ENCODE data around the gene AIF1L. TPM values are rescaled to one million over a fixed set of nuclear protein-coding genes. Genes with fewer than 3 reads are reported as not detected.

Gene AIF1L
- total RNA-seq, 2 donors from 2014 or later: 4.9 to 11.5 TPM

GRCh38 chr9:131122158-131122557 lies 25.8 kb downstream of the AIF1L start:
- DNase-seq (no peak), ATAC-seq (no peak)
- H3K27ac ChIP-seq: no peak overlapping the region
- TF ChIP-seq POLR2A (IDR thresholded peaks at IDR 0.05): no peak
- TF ChIP-seq, protein P1, sequence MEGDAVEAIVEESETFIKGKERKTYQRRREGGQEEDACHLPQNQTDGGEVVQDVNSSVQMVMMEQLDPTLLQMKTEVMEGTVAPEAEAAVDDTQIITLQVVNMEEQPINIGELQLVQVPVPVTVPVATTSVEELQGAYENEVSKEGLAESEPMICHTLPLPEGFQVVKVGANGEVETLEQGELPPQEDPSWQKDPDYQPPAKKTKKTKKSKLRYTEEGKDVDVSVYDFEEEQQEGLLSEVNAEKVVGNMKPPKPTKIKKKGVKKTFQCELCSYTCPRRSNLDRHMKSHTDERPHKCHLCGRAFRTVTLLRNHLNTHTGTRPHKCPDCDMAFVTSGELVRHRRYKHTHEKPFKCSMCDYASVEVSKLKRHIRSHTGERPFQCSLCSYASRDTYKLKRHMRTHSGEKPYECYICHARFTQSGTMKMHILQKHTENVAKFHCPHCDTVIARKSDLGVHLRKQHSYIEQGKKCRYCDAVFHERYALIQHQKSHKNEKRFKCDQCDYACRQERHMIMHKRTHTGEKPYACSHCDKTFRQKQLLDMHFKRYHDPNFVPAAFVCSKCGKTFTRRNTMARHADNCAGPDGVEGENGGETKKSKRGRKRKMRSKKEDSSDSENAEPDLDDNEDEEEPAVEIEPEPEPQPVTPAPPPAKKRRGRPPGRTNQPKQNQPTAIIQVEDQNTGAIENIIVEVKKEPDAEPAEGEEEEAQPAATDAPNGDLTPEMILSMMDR (IDR thresholded peaks at IDR 0.05): no peak
- H3K4me1 ChIP-seq: peaks cover 19% of the 10 kb centered on the region
- intact Hi-C loops (cut with DNase I): no loop called here
- 46 to 73% methylated on average over 2 of the region's 2 CpGs for WGBS, 2 donors
- H3K36me3 ChIP-seq (replicated peaks in 1 of 2; ENCODE audit: insufficient read depth in 1 of 2, low read depth in 2 of 2): no peaks in the 10 kb centered on the region
- H3K27me3 ChIP-seq: no peaks in the 10 kb centered on the region
- H3K4me3 ChIP-seq: no peak overlapping the region
- no peaks in the 10 kb centered on the region for H3K9me3 ChIP-seq

DNA sequence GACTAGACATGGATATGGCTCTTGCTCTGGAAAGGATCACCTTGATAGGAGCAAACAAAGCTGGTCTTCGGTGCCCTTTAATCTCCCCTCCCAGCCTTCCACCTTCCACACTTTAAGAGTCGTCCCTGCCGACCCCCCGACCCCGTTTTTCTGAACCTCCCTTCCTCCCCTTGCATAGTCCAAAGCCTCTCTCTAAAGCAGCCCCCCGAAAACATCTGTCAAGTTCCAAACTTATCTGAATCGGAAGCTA lies 28.6 kb downstream of the AIF1L start:
- ATAC-seq (peak; percentile 1), DNase-seq (no peak)
- TF ChIP-seq, protein P1 (IDR thresholded peaks at IDR 0.05): no peak
- no peak for TF ChIP-seq POLR2A (IDR thresholded peaks at IDR 0.05)
- Histone ChIP-seq H3K27me3 (no peaks in the 10 kb centered on the region), H3K4me1 (peaks cover 21% of the 10 kb centered on the region), H3K9me3 (no peaks in the 10 kb centered on the region), H3K4me3 (peak overlapping the region; percentile 21 to 80), H3K36me3 (replicated peaks in 1 of 2; ENCODE audit: insufficient read depth in 1 of 2, low read depth in 2 of 2) (peaks cover 0 to 12% of the 10 kb centered on the region in 2 donors), H3K27ac (peak overlapping the region; percentile 65 to 83 (median 80))
- intact Hi-C loops (cut with DNase I): no loop called here
- WGBS, 2 donors: 1% methylated on average over 7 of the region's 7 CpGs

DNA sequence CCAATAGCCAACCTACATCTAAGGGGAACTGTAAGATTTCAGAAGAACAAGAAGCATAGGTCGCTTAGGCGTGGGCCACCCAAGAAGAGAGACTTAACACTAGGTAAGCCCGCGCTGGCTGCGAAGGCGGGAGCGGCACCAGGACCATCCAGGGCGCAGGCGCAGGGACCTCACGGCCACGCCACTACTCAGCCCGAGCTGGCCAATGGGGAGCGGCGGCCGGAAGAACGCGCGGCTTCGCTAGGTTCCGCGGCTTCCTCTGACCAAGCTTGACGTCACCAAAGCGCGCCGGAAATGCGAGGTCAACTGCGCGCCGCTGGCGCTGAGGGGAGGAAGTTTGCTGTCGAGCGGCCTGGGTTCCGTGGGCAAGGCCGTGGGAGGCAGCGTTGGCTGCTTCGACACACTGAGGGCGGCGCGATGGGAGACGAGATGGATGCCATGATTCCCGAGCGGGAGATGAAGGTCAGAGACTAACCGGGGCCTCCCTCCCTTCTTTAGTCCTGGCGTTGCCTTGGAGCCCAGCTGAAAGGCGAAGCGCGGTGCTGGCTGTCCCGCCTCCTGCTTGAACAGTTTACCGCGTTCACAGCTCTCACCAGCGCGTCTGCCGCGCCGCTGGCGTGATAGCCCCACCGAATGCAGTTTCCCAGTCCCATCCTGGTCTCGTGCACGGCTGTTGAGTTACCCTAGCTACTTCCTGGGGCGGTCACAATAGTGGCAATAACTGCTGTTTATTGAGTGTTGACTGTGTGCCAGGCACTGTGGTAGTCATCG lies 29.1 kb downstream of the AIF1L start, which contains the start of gene NUP214:
Gene NUP214, plus strand, starts transcription at position 299 of the 771 bp plus-strand sequence. Its CDS starts 119 bp downstream, at position 418.
- Histone ChIP-seq H3K4me3 (peak within 1 kb of the TSS; percentile 75 to 80), H3K4me1 (peaks cover 21% of the 10 kb centered on the region), H3K27me3 (no peaks in the 10 kb centered on the region), H3K27ac (peak within 1 kb of the TSS; percentile 65 to 83 (median 80)), H3K9me3 (no peaks in the 10 kb centered on the region), H3K36me3 (replicated peaks in 1 of 2; ENCODE audit: insufficient read depth in 1 of 2, low read depth in 2 of 2) (peaks cover 0 to 12% of the 10 kb centered on the region in 2 donors)
- ATAC-seq (peak; percentile 100), DNase-seq (peak; percentile 99)
- intact Hi-C loops (cut with DNase I): no loop called here
- peak; percentile 77 to 95 (median 94) for TF ChIP-seq POLR2A (IDR thresholded peaks at IDR 0.05)
- TF ChIP-seq, protein P1 (IDR thresholded peaks at IDR 0.05): peak in 1 of 7 experiments; percentile 28
- 1 to 2% methylated on average over 26 to 60 of the region's 61 CpGs for WGBS, 2 donors

- Histone ChIP-seq H3K9me3 (no peaks in the 10 kb centered on the region), H3K27ac (peak overlapping the region; percentile 65 to 83 (median 80)), H3K27me3 (no peaks in the 10 kb centered on the region), H3K4me3 (peak overlapping the region; percentile 75 to 80), H3K4me1 (peaks cover 21% of the 10 kb centered on the region), H3K36me3 (replicated peaks in 1 of 2; ENCODE audit: insufficient read depth in 1 of 2, low read depth in 2 of 2) (peaks cover 0 to 13% of the 10 kb centered on the region in 2 donors)
- no peak for ATAC-seq
- WGBS, 2 donors: 0% methylated on average over 3 to 11 of the region's 11 CpGs
- peak in 1 of 4 donors; percentile 14 for DNase-seq
- TF ChIP-seq POLR2A (IDR thresholded peaks at IDR 0.05): no peak
- TF ChIP-seq, protein P1 (IDR thresholded peaks at IDR 0.05): no peak
- intact Hi-C loops (cut with DNase I): no loop called here
Measured at GRCh38 chr9:131126059-131126426, 29.7 kb downstream of the AIF1L start.

- Histone ChIP-seq H3K27ac (no peak overlapping the region), H3K4me3 (no peak overlapping the region)
- WGBS, 2 donors: 70 to 78% methylated on average over 3 of the region's 3 CpGs
Measured at GRCh38 chr9:131129183-131129582, 32.9 kb downstream of the AIF1L start.

More at GRCh38 chr9:131129183-131129582, 32.9 kb downstream of the AIF1L start:
- peaks cover 5 to 35% of the 10 kb centered on the region in 2 donors for H3K36me3 ChIP-seq (replicated peaks in 1 of 2; ENCODE audit: insufficient read depth in 1 of 2, low read depth in 2 of 2)
- peaks cover 21% of the 10 kb centered on the region for H3K4me1 ChIP-seq
- intact Hi-C loops (cut with DNase I): no loop called here
- H3K9me3 ChIP-seq: no peaks in the 10 kb centered on the region
- ATAC-seq (no peak), DNase-seq (no peak)
- TF ChIP-seq, protein P1 (IDR thresholded peaks at IDR 0.05): no peak
- TF ChIP-seq POLR2A (IDR thresholded peaks at IDR 0.05): no peak
- no peaks in the 10 kb centered on the region for H3K27me3 ChIP-seq
